PC-3 (cell line): ENCODE measurements around the gene ZNF319. TPM values are rescaled to one million over a fixed set of nuclear protein-coding genes. Genes with fewer than 3 reads are reported as not detected.

Experiments
- ATAC-seq: fragments of 200-7000 bp; cut with Tn5 transposase; 2 replicates; pipeline ENCODE4 v1.9.1; 2020; ENCODE audit warnings: mild to moderate bottlenecking, moderate library complexity
- BruUV-seq: library from RNA; stranded (reverse); fragments of 400-500 nt; replicated peaks from 2 replicates; lab custom pipeline; 2021; lab: Mats Ljungman, UMichigan
- CTCF ChIA-PET: fragments of 300-600 bp; sonication (Branson Sonifier 250); formaldehyde crosslinking; loops from one replicate; lab custom pipeline; 2022; ENCODE audit warnings: antibody characterized with exemption; lab: Charles Lee
- POLR2A ChIA-PET: fragments of 300-600 bp; sonication (Branson Sonifier 250); formaldehyde crosslinking; loops from one replicate; lab custom pipeline; 2022; ENCODE audit warnings: antibody characterized with exemption; ENCODE audit not compliant: unreplicated experiment; lab: Charles Lee
- DNase-seq: peaks from one replicate; pipeline ENCODE4 v3.0.0-alpha.2; 2015
- H2AFZ ChIP-seq: fragments of 300-600 bp; sonication (generic); 2 replicates; pipeline ENCODE4 v1.6.0; 2016; ENCODE audit warnings: antibody characterized with exemption, low read length
- H3F3A ChIP-seq: fragments of 300-600 bp; sonication (generic); one replicate; pipeline ENCODE4 v1.6.0; 2017; ENCODE audit warnings: antibody characterized with exemption, low read length, control low read depth, mild to moderate bottlenecking; ENCODE audit not compliant: unreplicated experiment
- H3K27ac ChIP-seq: fragments of 300-600 bp; sonication (generic); 2 replicates; pipeline ENCODE4 v1.5.1; 2016; ENCODE audit warnings: mild to moderate bottlenecking, low read length
- H3K27me3 ChIP-seq: fragments of 300-600 bp; sonication (generic); 2 replicates; pipeline ENCODE4 v1.6.1; 2016; ENCODE audit warnings: low read length, mixed read lengths
- H3K36me3 ChIP-seq: fragments of 300-600 bp; sonication (generic); 2 replicates; pipeline ENCODE4 v1.6.1; 2016; ENCODE audit warnings: low read depth, mixed run types, low read length, mixed read lengths
- H3K4me1 ChIP-seq: fragments of 300-600 bp; sonication (generic); 2 replicates; pipeline ENCODE4 v1.5.1; 2016; ENCODE audit warnings: low read length; ENCODE audit not compliant: insufficient read depth
- H3K4me2 ChIP-seq: fragments of 300-600 bp; sonication (generic); 2 replicates; pipeline ENCODE4 v1.6.0; 2016; ENCODE audit warnings: low read length
- H3K4me3 ChIP-seq: fragments of 300-600 bp; sonication (generic); 2 replicates; pipeline ENCODE4 v1.5.1; 2016; ENCODE audit warnings: mild to moderate bottlenecking, low read length, mixed read lengths
- H3K79me2 ChIP-seq: fragments of 300-600 bp; sonication (generic); 2 replicates; pipeline ENCODE4 v1.6.1; 2017; ENCODE audit warnings: low read length, mixed read lengths
- H3K9ac ChIP-seq: fragments of 300-600 bp; sonication (generic); 2 replicates; pipeline ENCODE4 v1.6.0; 2016; ENCODE audit warnings: mild to moderate bottlenecking, low read length
- H3K9me2 ChIP-seq: fragments of 300-600 bp; sonication (generic); replicated peaks from 2 replicates; pipeline ENCODE4 v1.6.1; 2016; ENCODE audit warnings: mixed run types, low read length, mixed read lengths
- H3K9me3 ChIP-seq: fragments of 300-600 bp; sonication (generic); 2 replicates; pipeline ENCODE4 v1.6.1; 2016; ENCODE audit warnings: low read length, mixed read lengths
- H4K20me1 ChIP-seq: fragments of 300-600 bp; sonication (generic); 2 replicates; pipeline ENCODE4 v1.6.1; 2016; ENCODE audit warnings: low read length, mixed read lengths
- CTCF ChIP-seq: fragments of 300-600 bp; sonication (generic); conservative IDR thresholded peaks from 2 replicates; pipeline ENCODE4 v1.5.1; 2017; ENCODE audit warnings: antibody characterized with exemption, low read depth, mild to moderate bottlenecking, low read length
- EZH2 ChIP-seq: fragments of 300-600 bp; sonication (generic); IDR thresholded peaks from one replicate; pipeline ENCODE4 v1.6.1; 2017; ENCODE audit warnings: antibody characterized with exemption, mild to moderate bottlenecking, low read length; ENCODE audit not compliant: unreplicated experiment
- EZH2phosphoT487 ChIP-seq: fragments of 300-600 bp; sonication (generic); IDR thresholded peaks from 2 replicates; pipeline ENCODE4 v1.6.1; 2018; ENCODE audit warnings: mild to moderate bottlenecking, antibody characterized with exemption, low read length, borderline replicate concordance
- intact Hi-C: fragments of 100-400 bp; cut with micrococcal nuclease; formaldehyde crosslinking; loops from 2 replicates; pipeline ENCODE4 v1.9.0; 2023
- total RNA-seq: library from RNA; depleted of rRNA; stranded (reverse); fragments of >200 nt; gene quantifications from 2 replicates; pipeline ENCODE4 v1.2.3, GENCODE V29; 2014

The ZNF319 gene
- total RNA-seq, 1 experiment from 2014 or later = 2.2 TPM

DNA sequence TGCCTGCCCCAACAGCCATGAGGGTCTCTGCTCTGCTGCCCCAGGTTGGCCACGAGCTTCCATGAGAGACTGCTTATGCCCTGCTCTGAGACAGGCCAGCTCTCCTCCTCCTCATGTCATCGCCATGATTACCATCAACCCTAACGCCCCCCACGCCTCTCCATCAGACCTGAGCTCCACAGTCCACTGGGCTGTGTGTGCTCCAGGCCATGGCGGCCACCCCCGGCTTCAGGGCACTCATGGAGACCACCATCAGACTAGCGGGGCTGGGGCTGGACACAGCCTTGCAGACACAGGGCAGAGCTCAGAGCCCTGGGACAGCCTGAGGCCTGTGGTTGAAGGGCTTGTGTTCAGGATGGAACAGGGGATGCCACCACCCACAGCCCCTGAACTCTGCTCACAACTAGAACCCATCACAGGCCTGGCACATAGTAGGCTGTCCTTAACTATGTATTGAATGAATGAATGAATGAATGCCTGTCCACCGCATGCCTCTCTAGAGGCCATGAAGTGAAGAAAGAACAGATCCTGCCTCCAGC lies 44.1 kb downstream of the ZNF319 start:
- Histone ChIP-seq H3K4me1 (no peaks in the 10 kb centered on the region), H4K20me1 (no peaks in the 10 kb centered on the region), H3K4me2 (no peak overlapping the region), H3F3A (no peaks in the 10 kb centered on the region), H3K79me2 (no peaks in the 10 kb centered on the region), H3K9ac (no peak overlapping the region), H3K9me2 (no peaks in the 10 kb centered on the region), H3K36me3 (no peaks in the 10 kb centered on the region), H3K4me3 (no peak overlapping the region), H3K9me3 (no peaks in the 10 kb centered on the region), H2AFZ (no peak overlapping the region), H3K27me3 (no peaks in the 10 kb centered on the region), H3K27ac (no peak overlapping the region)
- no TSS peak for BruUV-seq
- ChIA-PET CTCF (no interaction called here), POLR2A (interaction anchor here (0.5 kb wide), 1 partner anchor 83 kb away, joined by 3 read pairs; no protein-coding TSS in a partner anchor)
- DNase-seq (no peak), ATAC-seq (no peak)
- intact Hi-C loops = no loop called here
- TF ChIP-seq CTCF (no peak), EZH2phosphoT487 (no peak), EZH2 (no peak)

DNA sequence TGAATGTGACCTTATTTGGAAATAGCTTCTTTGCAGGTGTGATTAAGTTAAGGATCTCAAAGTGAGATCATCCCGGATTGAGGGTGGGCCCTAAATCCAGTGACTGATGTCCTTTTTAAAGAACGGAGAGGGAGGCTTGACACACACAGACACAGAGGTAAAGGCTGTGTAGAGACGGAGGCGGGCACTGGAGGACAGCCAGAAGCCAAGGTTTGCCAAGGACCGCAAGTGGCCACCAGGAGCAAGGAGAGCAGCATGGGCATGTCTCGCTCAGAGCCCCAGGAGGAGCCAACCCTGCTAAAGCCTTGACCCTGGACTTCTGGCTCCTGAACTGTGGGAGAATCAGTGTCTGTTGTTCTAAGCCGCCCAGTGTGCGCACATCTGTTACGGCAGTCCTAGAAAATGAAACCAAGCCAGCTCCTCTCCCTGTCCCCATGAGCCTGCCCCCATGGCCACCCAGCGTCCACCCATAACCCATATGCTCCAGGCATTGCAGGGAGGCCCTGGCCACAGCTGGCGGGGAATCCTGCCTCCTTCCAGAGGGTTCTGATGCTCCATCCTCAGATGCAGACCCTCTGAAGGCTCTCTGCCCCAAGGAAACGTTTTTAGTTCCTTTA lies 44.8 kb downstream of the ZNF319 start:
- TF ChIP-seq EZH2phosphoT487 (no peak), CTCF (no peak), EZH2 (no peak)
- CTCF ChIA-PET = no interaction called here
- Histone ChIP-seq H3K4me1 (no peaks in the 10 kb centered on the region), H2AFZ (no peak overlapping the region), H3K9me2 (no peaks in the 10 kb centered on the region), H3K9ac (no peak overlapping the region), H3K4me2 (no peak overlapping the region; the same call in 1 of the 2 replicates), H4K20me1 (no peaks in the 10 kb centered on the region), H3K4me3 (no peak overlapping the region), H3K36me3 (no peaks in the 10 kb centered on the region), H3K27me3 (no peaks in the 10 kb centered on the region), H3F3A (no peaks in the 10 kb centered on the region), H3K9me3 (no peaks in the 10 kb centered on the region), H3K27ac (no peak overlapping the region), H3K79me2 (no peaks in the 10 kb centered on the region)
- DNase-seq (no peak), ATAC-seq (no peak; the same call in 1 of the 2 replicates)
- intact Hi-C loops = no loop called here
- POLR2A ChIA-PET = interaction anchor here (0.5 kb wide), 1 partner anchor 84 kb away, joined by 3 read pairs; no protein-coding TSS in a partner anchor
- BruUV-seq = no TSS peak

DNA sequence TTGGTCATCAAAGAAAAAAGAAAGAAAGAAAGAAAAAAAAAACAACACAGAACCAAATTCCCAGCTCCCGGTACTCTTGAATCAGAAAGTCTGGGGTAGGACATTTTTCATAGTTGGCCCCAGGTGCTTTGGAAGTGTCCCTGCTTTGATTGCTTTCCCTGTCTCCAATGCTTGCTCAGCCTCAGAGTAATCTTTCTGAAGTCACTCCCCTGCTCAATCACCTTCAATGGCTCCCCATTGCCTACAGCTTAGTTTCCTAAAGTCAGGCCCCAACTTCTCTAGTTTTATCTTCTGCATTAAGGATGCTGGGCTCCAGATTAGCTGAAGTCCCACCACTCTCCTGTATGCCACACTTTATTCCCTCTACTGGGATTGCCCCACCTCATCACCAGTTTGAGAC lies 46.6 kb downstream of the ZNF319 start:
- ChIA-PET POLR2A (no interaction called here), CTCF (no interaction called here)
- no peak for TF ChIP-seq EZH2phosphoT487
- TF ChIP-seq CTCF = no peak
- TF ChIP-seq EZH2 = no peak
- no peak overlapping the region for H3K27ac ChIP-seq
- no peaks in the 10 kb centered on the region for H3K9me3 ChIP-seq
- H3K4me2 ChIP-seq = no peak overlapping the region
- DNase-seq = no peak
- H3K79me2 ChIP-seq = no peaks in the 10 kb centered on the region
- no peak overlapping the region for H3K4me3 ChIP-seq
- H3K9ac ChIP-seq = no peak overlapping the region
- BruUV-seq = no TSS peak
- no peak for ATAC-seq
- H4K20me1 ChIP-seq = no peaks in the 10 kb centered on the region
- no peak overlapping the region for H2AFZ ChIP-seq
- H3K36me3 ChIP-seq = no peaks in the 10 kb centered on the region
- H3K9me2 ChIP-seq = no peaks in the 10 kb centered on the region
- H3F3A ChIP-seq = no peaks in the 10 kb centered on the region
- intact Hi-C loops = no loop called here
- no peaks in the 10 kb centered on the region for H3K4me1 ChIP-seq
- no peaks in the 10 kb centered on the region for H3K27me3 ChIP-seq
